ENCODE measurements around the gene MYO7B.

DNA sequence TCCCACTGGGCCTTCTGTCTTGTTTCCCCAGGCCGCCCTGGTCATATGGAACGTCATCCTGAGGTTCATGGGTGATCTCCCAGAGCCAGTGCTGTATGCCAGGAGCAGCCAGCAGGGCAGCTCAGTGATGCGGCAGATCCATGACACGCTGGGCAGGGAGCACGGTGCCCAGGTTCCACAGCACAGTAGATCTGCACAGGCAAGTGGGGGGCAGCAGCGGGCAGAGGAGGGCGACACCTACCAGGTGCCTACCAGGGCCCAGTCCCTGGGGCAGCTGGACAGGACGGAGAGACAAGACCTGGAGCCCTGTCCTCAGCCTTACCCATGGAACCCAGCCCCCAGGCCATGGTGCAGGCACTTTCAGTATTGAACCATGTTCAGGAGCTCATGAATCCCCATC, 74.3 kb downstream of the MYO7B start:
- TF ChIP-seq CTCF (IDR thresholded peaks at IDR 0.05) (no peak), POLR2A (IDR thresholded peaks at IDR 0.05) (no peak)

Measured in gastroesophageal sphincter (tissue), 3 donors.